ENCODE results near the gene IDH3G. TPM values are rescaled to one million over a fixed set of nuclear protein-coding genes. Genes with fewer than 3 reads are reported as not detected.
"Not testable (repeated sequence)": the region's sequence is repeated elsewhere in the genome, so short reads cannot be mapped to it uniquely, and the experiment has no call there.

Gene IDH3G
- total and polyA plus RNA-seq, 3 donors from 2014 or later: 52.4 to 83.1 (median 74.9) TPM

GRCh38 chrX:153755136-153755535 is 39.0 kb downstream of the IDH3G start:
- WGBS, 2 donors: 90 to 93% methylated on average over 1 of the region's 1 CpG
- TF ChIP-seq POLR2A (IDR thresholded peaks at IDR 0.05) (no peak), CTCF (IDR thresholded peaks at IDR 0.05) (no peak)
- Histone ChIP-seq H3K4me3 (no peak overlapping the region), H3K36me3 (ENCODE audit: low read depth, missing control alignments) (no peaks in the 10 kb centered on the region), H3K27ac (no peak overlapping the region), H3K27me3 (no peaks in the 10 kb centered on the region), H3K4me1 (no peaks in the 10 kb centered on the region), H3K9me3 (no peaks in the 10 kb centered on the region)
- no peak for DNase-seq
- intact Hi-C loops (cut with DNase I; ENCODE audit: low total_unique reads): no loop called here

- no peaks in the 10 kb centered on the region for H3K36me3 ChIP-seq (ENCODE audit: low read depth, missing control alignments)
- TF ChIP-seq POLR2A (IDR thresholded peaks at IDR 0.05) (no peak), CTCF (IDR thresholded peaks at IDR 0.05) (no peak)
- DNase-seq: no peak
- 59 to 82% methylated on average over 8 to 12 of the region's 12 CpGs for WGBS, 2 donors
- no peaks in the 10 kb centered on the region for H3K4me1 ChIP-seq
- no peak overlapping the region for H3K4me3 ChIP-seq
- H3K27me3 ChIP-seq: no peaks in the 10 kb centered on the region
- intact Hi-C loops (cut with DNase I; ENCODE audit: low total_unique reads): no loop called here
- no peaks in the 10 kb centered on the region for H3K9me3 ChIP-seq
- no peak overlapping the region for H3K27ac ChIP-seq
These were observed 43.9 kb downstream of the IDH3G start for GRCh38 chrX:153750127-153750774.

DNA sequence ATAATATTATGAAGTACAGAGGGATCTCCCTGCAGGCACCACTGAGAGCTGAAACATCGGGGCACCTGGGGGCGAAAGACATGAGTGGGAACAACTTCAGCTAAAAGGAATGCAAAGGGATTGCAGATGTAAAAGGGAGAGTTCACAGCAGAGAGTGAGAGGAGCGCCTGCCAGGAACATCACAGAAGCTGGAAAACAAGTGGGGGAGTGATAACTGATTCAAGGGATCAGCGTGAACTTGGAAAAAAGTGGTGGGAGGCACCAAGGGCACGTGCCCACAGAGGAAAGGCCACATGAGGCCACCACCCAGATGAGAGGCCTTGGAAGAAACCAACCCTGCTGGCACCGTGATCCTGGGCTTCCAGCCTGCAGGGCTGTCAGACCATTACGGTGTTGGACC is 45.2 kb downstream of the IDH3G start:
- H3K4me3 ChIP-seq; H3K9me3 ChIP-seq; H3K27ac ChIP-seq; H3K27me3 ChIP-seq; intact Hi-C loops (cut with DNase I; ENCODE audit: low total_unique reads); H3K4me1 ChIP-seq; H3K36me3 ChIP-seq (ENCODE audit: low read depth, missing control alignments): not testable (repeated sequence)
- DNase-seq: peak; percentile 61
- 39 to 61% methylated on average over 5 to 7 of the region's 7 CpGs for WGBS, 2 donors

DNA sequence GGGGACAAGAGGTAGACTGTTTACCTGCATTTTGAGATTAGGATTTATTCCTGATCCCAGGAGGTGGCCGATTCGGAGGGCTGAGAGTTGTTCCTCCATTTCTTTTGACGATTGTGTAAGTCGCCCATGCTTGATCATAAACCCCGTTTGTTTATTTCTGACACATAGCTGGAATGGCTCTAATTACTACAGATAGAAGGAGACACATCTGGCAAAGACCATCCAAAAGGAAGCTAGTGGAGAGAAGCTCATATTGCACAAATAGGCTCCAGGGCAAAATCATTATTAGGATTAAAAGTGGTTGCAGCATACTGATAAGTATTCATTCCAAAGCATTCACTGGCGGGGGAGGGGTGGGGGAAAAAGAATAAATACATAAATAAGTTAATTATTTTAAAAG is 47.2 kb downstream of the IDH3G start:
- H3K4me1 ChIP-seq; H3K27ac ChIP-seq; H3K4me3 ChIP-seq; H3K9me3 ChIP-seq; H3K27me3 ChIP-seq; DNase-seq; H3K36me3 ChIP-seq (ENCODE audit: low read depth, missing control alignments); intact Hi-C loops (cut with DNase I; ENCODE audit: low total_unique reads): not testable (repeated sequence)
- 70 to 82% methylated on average over 6 of the region's 6 CpGs for WGBS, 2 donors

DNA sequence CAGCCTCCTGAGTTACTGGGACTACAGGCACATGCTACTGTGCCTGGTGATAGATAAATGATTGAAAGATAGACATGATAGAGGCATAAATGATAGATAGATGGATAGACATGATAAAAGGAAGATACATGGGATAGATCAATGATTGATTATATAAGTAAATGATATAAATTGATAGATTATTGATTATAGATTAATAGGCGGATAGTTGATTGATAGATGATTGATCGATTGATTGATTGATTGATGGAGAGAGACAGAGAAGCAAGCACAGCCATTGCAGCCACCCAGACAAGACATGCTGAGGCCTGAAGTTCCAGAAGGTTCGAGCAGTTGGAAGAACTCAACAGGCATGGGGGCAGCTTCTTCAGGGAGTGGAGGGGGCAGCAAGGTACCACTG is 47.8 kb downstream of the IDH3G start:
- intact Hi-C loops (cut with DNase I; ENCODE audit: low total_unique reads): no loop called here
- Histone ChIP-seq H3K9me3 (no peaks in the 10 kb centered on the region), H3K27ac (no peak overlapping the region), H3K4me1 (peaks cover 4% of the 10 kb centered on the region), H3K27me3 (no peaks in the 10 kb centered on the region), H3K4me3 (no peak overlapping the region), H3K36me3 (ENCODE audit: low read depth, missing control alignments) (no peaks in the 10 kb centered on the region)
- 89 to 92% methylated on average over 3 of the region's 3 CpGs for WGBS, 2 donors
- TF ChIP-seq POLR2A (IDR thresholded peaks at IDR 0.05) (no peak), CTCF (IDR thresholded peaks at IDR 0.05) (no peak)
- no peak for DNase-seq

DNA sequence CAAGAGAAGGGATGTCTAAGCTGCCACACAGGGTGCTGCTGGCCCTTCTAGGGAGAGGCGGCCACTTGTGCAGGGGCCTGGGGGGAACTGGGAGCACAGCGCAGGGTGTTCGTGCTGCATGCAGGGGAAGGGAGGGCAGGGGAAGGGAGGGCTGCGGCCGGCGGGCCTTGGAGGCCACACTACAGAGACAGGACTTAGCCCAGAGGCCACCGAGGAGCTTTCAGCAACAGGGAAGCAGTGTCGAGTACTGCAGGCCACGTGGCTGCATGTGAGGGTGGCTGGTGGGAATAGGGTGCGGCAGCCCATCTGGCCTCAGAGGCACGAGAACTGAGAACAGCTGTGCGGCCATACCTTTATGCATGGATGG is 49.1 kb downstream of the IDH3G start:
- H3K36me3 ChIP-seq (ENCODE audit: low read depth, missing control alignments); H3K4me3 ChIP-seq; H3K27ac ChIP-seq; H3K27me3 ChIP-seq; H3K4me1 ChIP-seq; DNase-seq; intact Hi-C loops (cut with DNase I; ENCODE audit: low total_unique reads); H3K9me3 ChIP-seq: not testable (repeated sequence)
- WGBS, 2 donors: 38 to 60% methylated on average over 7 to 9 of the region's 12 CpGs

All from testis (tissue), 3 donors.